ENCODE results near the gene OR10C1. TPM values are rescaled to one million over a fixed set of nuclear protein-coding genes. Genes with fewer than 3 reads are reported as not detected.

Gene OR10C1
- total RNA-seq, 1 experiment from 2014 or later, result not detected

- H3K27me3 Mint-ChIP-seq (ENCODE audit: low read depth), result peaks cover 3% of the 10 kb centered on the region; the same call in 1 of the 2 replicates
- H4K8ac ChIP-seq (replicated peaks; ENCODE audit: insufficient read length, low read depth, low read length), result no peak overlapping the region
- no peak overlapping the region for H2AFZ ChIP-seq (ENCODE audit: low read length)
- H2AK5ac ChIP-seq (ENCODE audit: insufficient read length, low read length), result no peak overlapping the region
- H3K18ac ChIP-seq (ENCODE audit: insufficient read length, low read depth, low read length), result no peak overlapping the region
- no peak overlapping the region for H2BK15ac ChIP-seq (ENCODE audit: low read depth, low read length)
- no peaks in the 10 kb centered on the region for H3K79me1 ChIP-seq (ENCODE audit: insufficient read depth, low read depth, low read length, poor library complexity, severe bottlenecking)
- H3T11ph ChIP-seq (ENCODE audit: low read length), result no peak overlapping the region
- no peak overlapping the region for H2BK20ac ChIP-seq (ENCODE audit: low read depth, low read length, poor library complexity, severe bottlenecking)
- H3K23me2 ChIP-seq (ENCODE audit: insufficient read length, low read depth, low read length, poor library complexity, severe bottlenecking), result no peaks in the 10 kb centered on the region
- no peaks in the 10 kb centered on the region for H3K9me3 Mint-ChIP-seq
- no peaks in the 10 kb centered on the region for H3K79me2 ChIP-seq (ENCODE audit: insufficient read depth, low read length)
- H2BK120ac ChIP-seq (ENCODE audit: low read depth, low read length, poor library complexity, severe bottlenecking), result no peak overlapping the region
- H3K56ac ChIP-seq (ENCODE audit: insufficient read length, low read depth, low read length), result no peak overlapping the region
- no peaks in the 10 kb centered on the region for H3K9me3 ChIP-seq (ENCODE audit: control insufficient read depth, low read depth, low read length)
- no peak overlapping the region for H3K23ac ChIP-seq (ENCODE audit: insufficient read length, low read depth, low read length)
- no peaks in the 10 kb centered on the region; a peak in 1 of 7 replicates for H3K36me3 Mint-ChIP-seq (ENCODE audit: insufficient read depth in 1 of 3, low read depth in 3 of 3)
- no peak overlapping the region for H3K4ac ChIP-seq (ENCODE audit: low read depth, low read length)
- no peak overlapping the region for H3K9ac ChIP-seq (ENCODE audit: extremely low read depth, insufficient read length, low read length)
- DNase-seq, result no peak
- no peak overlapping the region for H3K27ac Mint-ChIP-seq
- no peak overlapping the region for H2BK12ac ChIP-seq (ENCODE audit: insufficient read length, low read depth, low read length)
- H4K5ac ChIP-seq (ENCODE audit: insufficient read length, low read depth, low read length), result no peak overlapping the region
- no peak overlapping the region for H3K27ac ChIP-seq (ENCODE audit: insufficient read length, low read depth, low read length)
- no peaks in the 10 kb centered on the region for H3K27me3 ChIP-seq (ENCODE audit: insufficient read depth, low read length)
- no peak overlapping the region for H3K4me2 ChIP-seq (ENCODE audit: insufficient read depth, insufficient read length, low read length)
- no CpG with 5 or more reads among the region's 2 CpGs for WGBS (ENCODE audit: extremely low coverage, insufficient read length, low lambda C conversion rate)
- no peak overlapping the region for H3K4me3 Mint-ChIP-seq
- no peak for TF ChIP-seq CTCF (conservative IDR thresholded peaks at IDR 0.05)
- H2BK5ac ChIP-seq (ENCODE audit: insufficient read length, low read length), result no peak overlapping the region
- no peak overlapping the region for H4K91ac ChIP-seq (ENCODE audit: insufficient read length, low read depth, low read length)
- H4K20me1 ChIP-seq (ENCODE audit: control insufficient read depth, insufficient read depth, insufficient read length), result no peaks in the 10 kb centered on the region
- peaks cover 7% of the 10 kb centered on the region in 2 experiments for H3K4me1 Mint-ChIP-seq
- no peak overlapping the region for H3K14ac ChIP-seq (ENCODE audit: insufficient read depth, low read length)
- no peaks in the 10 kb centered on the region for H3K4me1 ChIP-seq (ENCODE audit: insufficient read depth, low read length)
Observed at GRCh38 chr6:29399525-29399924, 39.6 kb upstream of the OR10C1 start.
